ENCODE measurements around the gene PELI3. TPM values are rescaled to one million over a fixed set of nuclear protein-coding genes. Genes with fewer than 3 reads are reported as not detected.

The PELI3 gene
- total and polyA plus RNA-seq, 2 donors (not counting 1 experiment from before 2014, with no cell fraction given): 3.2 to 15.6 TPM

DNA sequence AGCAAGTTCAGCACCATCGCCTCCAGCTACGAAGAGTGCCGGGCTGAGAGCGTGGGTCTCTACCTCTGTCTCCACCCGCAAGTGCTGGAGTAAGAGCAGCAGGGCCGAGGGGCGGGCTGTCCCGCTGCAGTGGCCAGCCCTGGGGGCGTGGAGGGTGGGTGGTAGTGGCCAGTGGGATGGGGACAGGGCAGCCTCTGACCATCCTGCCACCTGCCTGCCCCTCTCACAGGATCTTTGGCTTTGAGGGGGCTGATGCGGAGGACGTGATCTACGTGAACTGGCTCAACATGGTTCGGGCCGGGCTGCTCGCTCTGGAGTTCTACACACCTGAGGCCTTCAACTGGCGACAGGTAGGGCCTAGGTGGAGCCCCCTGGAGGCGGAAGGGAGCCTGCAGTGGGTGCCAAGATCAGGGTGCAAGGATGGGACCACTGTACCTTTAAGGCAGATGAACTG is 28.7 kb downstream of the PELI3 start:
- Mint-ChIP-seq H3K27me3 (no peaks in the 10 kb centered on the region), H3K9me3 (ENCODE audit: insufficient read depth) (no peaks in the 10 kb centered on the region), H3K4me1 (no peaks in the 10 kb centered on the region), H3K4me3 (no peak overlapping the region), H3K27ac (no peak overlapping the region)
- Histone ChIP-seq H2AFZ (ENCODE audit: insufficient read depth, low read depth, low read length, poor library complexity, severe bottlenecking) (no peak overlapping the region), H3K4me3 (ENCODE audit: control extremely low read depth in 1 of 5, extremely low read depth in 1 of 5, insufficient read depth in 1 of 5, low read depth in 2 of 5, low read length in 4 of 5) (no peak overlapping the region), H3K36me3 (replicated peaks in 1 of 2; ENCODE audit: control extremely low read depth in 1 of 2, control insufficient read depth in 1 of 2, extremely low read depth in 1 of 2, insufficient read depth in 2 of 2, low read length in 1 of 2) (peaks cover 1 to 41% of the 10 kb centered on the region in 2 experiments), H3K27me3 (replicated peaks in 1 of 4; ENCODE audit: control extremely low read depth in 1 of 4, control insufficient read depth in 3 of 4, insufficient read depth in 4 of 4, low read length in 3 of 4) (no peaks in the 10 kb centered on the region), H3K4me1 (ENCODE audit: control insufficient read depth in 2 of 2, insufficient read depth in 2 of 2, low read length in 2 of 2) (no peaks in the 10 kb centered on the region), H4K20me1 (ENCODE audit: control insufficient read depth, insufficient read depth, low read length, poor library complexity, severe bottlenecking) (no peaks in the 10 kb centered on the region), H3K27ac (ENCODE audit: low read length in 2 of 2) (no peak overlapping the region), H3K79me2 (ENCODE audit: control insufficient read depth, insufficient read depth, low read length) (no peaks in the 10 kb centered on the region), H3K9me3 (ENCODE audit: control extremely low read depth in 1 of 3, control insufficient read depth in 2 of 3, insufficient read depth in 1 of 3, low read length in 2 of 3) (no peaks in the 10 kb centered on the region), H3K4me2 (replicated peaks; ENCODE audit: low read depth, low read length, poor library complexity, severe bottlenecking) (no peak overlapping the region), H3K9ac (ENCODE audit: low read length) (no peak overlapping the region)
- WGBS (ENCODE audit: insufficient coverage): over 99% methylated on average over 17 of the region's 17 CpGs
- ChIA-PET POLR2A (no interaction called here), CTCF (no interaction called here)
- DNase-seq: no peak
- no peak for ATAC-seq (ENCODE audit: low read depth)
- TF ChIP-seq CTCF (IDR thresholded peaks at IDR 0.05) (no peak), EZH2 (IDR thresholded peaks at IDR 0.05; ENCODE audit: borderline replicate concordance, insufficient read depth, low read depth, low read length, poor library complexity, severe bottlenecking) (no peak)
- intact Hi-C loops (cut with micrococcal nuclease): no loop called here

GRCh38 chr11:66497206-66497605 is 30.5 kb downstream of the PELI3 start:
- no peaks in the 10 kb centered on the region for H3K4me1 Mint-ChIP-seq
- H3K4me3 Mint-ChIP-seq: no peak overlapping the region
- H3K79me2 ChIP-seq (ENCODE audit: control insufficient read depth, insufficient read depth, low read length): no peaks in the 10 kb centered on the region
- no peak overlapping the region for H3K27ac Mint-ChIP-seq
- H3K27me3 ChIP-seq (replicated peaks in 1 of 4; ENCODE audit: control extremely low read depth in 1 of 4, control insufficient read depth in 3 of 4, insufficient read depth in 4 of 4, low read length in 3 of 4): no peaks in the 10 kb centered on the region
- H3K27me3 Mint-ChIP-seq: no peaks in the 10 kb centered on the region
- H3K9me3 Mint-ChIP-seq (ENCODE audit: insufficient read depth): no peaks in the 10 kb centered on the region
- no peak for TF ChIP-seq EZH2 (IDR thresholded peaks at IDR 0.05; ENCODE audit: borderline replicate concordance, insufficient read depth, low read depth, low read length, poor library complexity, severe bottlenecking)
- no peak for TF ChIP-seq CTCF (IDR thresholded peaks at IDR 0.05)
- no peak overlapping the region for H3K9ac ChIP-seq (ENCODE audit: low read length)
- H3K4me2 ChIP-seq (replicated peaks; ENCODE audit: low read depth, low read length, poor library complexity, severe bottlenecking): no peak overlapping the region
- no peak for DNase-seq
- no peaks in the 10 kb centered on the region for H4K20me1 ChIP-seq (ENCODE audit: control insufficient read depth, insufficient read depth, low read length, poor library complexity, severe bottlenecking)
- no peak overlapping the region for H3K4me3 ChIP-seq (ENCODE audit: control extremely low read depth in 1 of 5, extremely low read depth in 1 of 5, insufficient read depth in 1 of 5, low read depth in 2 of 5, low read length in 4 of 5)
- CTCF ChIA-PET: interaction anchor here (0.7 kb wide), 1 partner anchor 84 kb away, joined by 4 read pairs; no protein-coding TSS in a partner anchor
- ATAC-seq (ENCODE audit: low read depth): no peak
- H3K9me3 ChIP-seq (ENCODE audit: control extremely low read depth in 1 of 3, control insufficient read depth in 2 of 3, insufficient read depth in 1 of 3, low read length in 2 of 3): no peaks in the 10 kb centered on the region
- 96% methylated on average over 16 of the region's 16 CpGs for WGBS (ENCODE audit: insufficient coverage)
- no peak overlapping the region for H3K27ac ChIP-seq (ENCODE audit: low read length in 2 of 2)
- no peaks in the 10 kb centered on the region for H3K4me1 ChIP-seq (ENCODE audit: control insufficient read depth in 2 of 2, insufficient read depth in 2 of 2, low read length in 2 of 2)
- intact Hi-C loops (cut with micrococcal nuclease): no loop called here
- H2AFZ ChIP-seq (ENCODE audit: insufficient read depth, low read depth, low read length, poor library complexity, severe bottlenecking): no peak overlapping the region
- POLR2A ChIA-PET: no interaction called here
- H3K36me3 ChIP-seq (replicated peaks in 1 of 2; ENCODE audit: control extremely low read depth in 1 of 2, control insufficient read depth in 1 of 2, extremely low read depth in 1 of 2, insufficient read depth in 2 of 2, low read length in 1 of 2): peaks cover 1 to 36% of the 10 kb centered on the region in 2 experiments
